Left ventricle myocardium inferior (tissue), 1 donor: ENCODE results near the gene DSCAML1. TPM values are rescaled to one million over a fixed set of nuclear protein-coding genes. Genes with fewer than 3 reads are reported as not detected.

Experiments used
- DNase-seq: peaks from one replicate; pipeline ENCODE4 v3.0.0-alpha.2; 2020
- H3K27ac ChIP-seq: fragments of 200-600 bp; replicated peaks from 2 replicates; pipeline ENCODE4 v1.8.0; 2021
- H3K27me3 ChIP-seq: fragments of 200-600 bp; 2 replicates; pipeline ENCODE4 v1.8.0; 2021; ENCODE audit warnings: low read depth
- H3K36me3 ChIP-seq: fragments of 200-600 bp; 2 replicates; pipeline ENCODE4 v1.8.0; 2021
- H3K4me1 ChIP-seq: fragments of 200-600 bp; 2 replicates; pipeline ENCODE4 v1.8.0; 2021
- H3K4me3 ChIP-seq: fragments of 200-600 bp; 2 replicates; pipeline ENCODE4 v1.8.0; 2021; ENCODE audit warnings: mild to moderate bottlenecking, moderate library complexity
- H3K9me3 ChIP-seq: fragments of 200-600 bp; replicated peaks from 2 replicates; pipeline ENCODE4 v1.8.0; 2021
- CTCF ChIP-seq: fragments of 200-600 bp; IDR thresholded peaks from 2 replicates; pipeline ENCODE4 v1.8.0; 2021; ENCODE audit warnings: antibody characterized with exemption, mild to moderate bottlenecking, borderline replicate concordance
- intact Hi-C: fragments of 100-400 bp; cut with micrococcal nuclease; formaldehyde crosslinking; loops from one replicate; pipeline ENCODE4 v1.11.0; 2022
- total RNA-seq: library from RNA; stranded (reverse); fragmentation: NEBNext Ultra II Directional; extraction: Animal tissue kit (Norgen Biotek cat#: 25700); gene quantifications from one replicate; pipeline ENCODE4 v1.2.1, GENCODE V29; 2021
- donor health status: DM: no; HTN: yes; CAD: no; lungs with severe emphysema.

The DSCAML1 gene
- total RNA-seq, 1 donor from 2014 or later = 0.19 TPM

- intact Hi-C loops = no loop called here
- Histone ChIP-seq H3K27ac (no peak overlapping the region), H3K9me3 (no peaks in the 10 kb centered on the region), H3K4me3 (no peak overlapping the region), H3K27me3 (no peaks in the 10 kb centered on the region), H3K4me1 (peaks cover 13% of the 10 kb centered on the region), H3K36me3 (no peaks in the 10 kb centered on the region)
- TF ChIP-seq CTCF = no peak
- DNase-seq = peak; percentile 35
Measured at GRCh38 chr11:117657794-117658193, 139.2 kb downstream of the DSCAML1 start.

GRCh38 chr11:117654281-117655255 is 142.4 kb downstream of the DSCAML1 start:
- H3K9me3 ChIP-seq = no peaks in the 10 kb centered on the region
- DNase-seq = no peak
- H3K4me1 ChIP-seq = peaks cover 13% of the 10 kb centered on the region
- H3K4me3 ChIP-seq = no peak overlapping the region
- no peaks in the 10 kb centered on the region for H3K36me3 ChIP-seq
- H3K27ac ChIP-seq = no peak overlapping the region
- H3K27me3 ChIP-seq = no peaks in the 10 kb centered on the region
- TF ChIP-seq CTCF = no peak
- intact Hi-C loops = no loop called here

GRCh38 chr11:117652521-117652920 is 144.5 kb downstream of the DSCAML1 start:
- TF ChIP-seq CTCF = no peak
- no peak overlapping the region for H3K4me3 ChIP-seq
- peaks cover 4% of the 10 kb centered on the region for H3K4me1 ChIP-seq
- intact Hi-C loops = no loop called here
- H3K9me3 ChIP-seq = no peaks in the 10 kb centered on the region
- no peak overlapping the region for H3K27ac ChIP-seq
- DNase-seq = no peak
- no peaks in the 10 kb centered on the region for H3K27me3 ChIP-seq
- H3K36me3 ChIP-seq = no peaks in the 10 kb centered on the region

GRCh38 chr11:117649296-117650055 is 147.5 kb downstream of the DSCAML1 start:
- intact Hi-C loops = no loop called here
- no peaks in the 10 kb centered on the region for H3K27me3 ChIP-seq
- no peaks in the 10 kb centered on the region for H3K9me3 ChIP-seq
- H3K4me1 ChIP-seq = no peaks in the 10 kb centered on the region
- TF ChIP-seq CTCF = no peak
- no peak overlapping the region for H3K4me3 ChIP-seq
- no peak overlapping the region for H3K27ac ChIP-seq
- no peak for DNase-seq
- no peaks in the 10 kb centered on the region for H3K36me3 ChIP-seq

GRCh38 chr11:117647872-117648271 is 149.1 kb downstream of the DSCAML1 start:
- no peak for TF ChIP-seq CTCF
- H3K36me3 ChIP-seq = no peaks in the 10 kb centered on the region
- DNase-seq = no peak
- no peak overlapping the region for H3K27ac ChIP-seq
- H3K4me1 ChIP-seq = peaks cover 11% of the 10 kb centered on the region
- intact Hi-C loops = no loop called here
- H3K4me3 ChIP-seq = no peak overlapping the region
- H3K27me3 ChIP-seq = no peaks in the 10 kb centered on the region
- no peaks in the 10 kb centered on the region for H3K9me3 ChIP-seq
